GM12891 (cell line): ENCODE results near the gene LARP6.

Source experiments
- POLR2A ChIP-seq: IDR thresholded peaks from 2 replicates; pipeline ENCODE4 v1.6.1; 2011; ENCODE audit warnings: low read depth, low read length, control low read depth
- POLR2AphosphoS5 ChIP-seq: IDR thresholded peaks from 2 replicates; pipeline ENCODE4 v1.6.1; 2011; ENCODE audit warnings: low read depth, low read length, control low read depth

DNA sequence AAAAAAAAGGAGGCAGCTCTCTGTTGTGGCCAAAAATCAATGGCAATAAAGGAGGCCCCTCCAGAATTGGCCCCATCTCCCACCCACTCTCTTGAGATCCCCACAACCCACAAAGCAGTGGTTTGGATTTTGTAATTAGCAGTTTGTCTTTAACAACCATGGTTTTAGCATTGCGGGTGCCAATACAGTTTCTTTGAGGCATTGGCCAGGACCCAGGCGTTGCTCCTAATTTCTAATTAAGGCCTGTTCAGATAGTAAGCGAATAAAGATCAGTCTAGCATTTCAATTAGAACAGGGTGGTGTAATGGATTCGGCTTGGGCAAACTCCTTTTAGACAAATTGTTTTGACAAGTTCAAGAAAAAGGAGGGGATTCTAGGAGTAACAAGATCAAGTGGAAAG is 67.0 kb downstream of the LARP6 start:
- TF ChIP-seq POLR2AphosphoS5 (no peak), POLR2A (no peak)
